VCaP (cell line): ENCODE measurements around the gene ESF1.
A peak's percentile ranks its signal among the peaks of the same experiment; 100 is the strongest.

ENCODE experiments used
- H3K27ac ChIP-seq: fragments of 450-650 bp; 2 replicates; pipeline ENCODE4 v1.5.1; 2017
- CTCF ChIP-seq: fragments of 450-650 bp; conservative IDR thresholded peaks from 2 replicates; pipeline ENCODE4 v1.5.1; 2017; ENCODE audit warnings: mild to moderate bottlenecking, moderate library complexity

Gene ESF1

GRCh38 chr20:13784893-13785715, at the start of gene ESF1, which contains the start of gene NDUFAF5:
Gene ESF1, minus strand, starts transcription at chr20:13784919. Its CDS starts 1,779 bp downstream, at chr20:13783140.
Gene NDUFAF5, plus strand, starts transcription at chr20:13785028. Its CDS starts 41 bp downstream, at chr20:13785069.
- H3K27ac ChIP-seq: peak within 1 kb of the TSS; percentile 90

GRCh38 chr20:13831476-13831875, 46.8 kb upstream of the ESF1 start:
- TF ChIP-seq CTCF: no peak
- no peak overlapping the region for H3K27ac ChIP-seq

More at GRCh38 chr20:13784893-13785715, at the start of gene ESF1, which contains the start of gene NDUFAF5:
- no peak for TF ChIP-seq CTCF

- H3K27ac ChIP-seq: no peak overlapping the region
- TF ChIP-seq CTCF: no peak
Measured at GRCh38 chr20:13825465-13825864, 40.7 kb upstream of the ESF1 start.

GRCh38 chr20:13824459-13824858, 39.7 kb upstream of the ESF1 start:
- TF ChIP-seq CTCF: no peak

GRCh38 chr20:13822459-13822858, 37.7 kb upstream of the ESF1 start:
- 0 out of 2 replicates have a peak, but pooled peaks have one; percentile 8 for TF ChIP-seq CTCF
- H3K27ac ChIP-seq: no peak overlapping the region

More at GRCh38 chr20:13824459-13824858, 39.7 kb upstream of the ESF1 start:
- no peak overlapping the region for H3K27ac ChIP-seq

- no peak for TF ChIP-seq CTCF
Measured at GRCh38 chr20:13821876-13822275, 37.2 kb upstream of the ESF1 start.

GRCh38 chr20:13819885-13820645, 35.3 kb upstream of the ESF1 start:
- H3K27ac ChIP-seq: peak overlapping the region; percentile 22; the same call in 1 of the 2 replicates
- peak; percentile 85 for TF ChIP-seq CTCF

More at GRCh38 chr20:13821876-13822275, 37.2 kb upstream of the ESF1 start:
- H3K27ac ChIP-seq: no peak overlapping the region
